CD14-positive monocyte (primary cell): ENCODE measurements around the gene CRIP2. TPM values are rescaled to one million over a fixed set of nuclear protein-coding genes. Genes with fewer than 3 reads are reported as not detected.
A peak's percentile ranks its signal among the peaks of the same experiment; 100 is the strongest.

Source experiments
- DNase-seq, 3 donors: peaks; one replicate each; pipeline ENCODE4 v3.0.0-alpha.2; 2011 to 2022
- H2AFZ ChIP-seq: 2 replicates; pipeline ENCODE4 v1.6.0; 2012; ENCODE audit warnings: mild to moderate bottlenecking, low read depth, low read length, inconsistent platforms; ENCODE audit not compliant: insufficient read depth, poor library complexity, severe bottlenecking
- H3K27ac ChIP-seq, 2 donors: 1 replicate in 1 of 2; 2 replicates in 1 of 2; pipeline ENCODE4 v1.5.1; 2012 to 2013; ENCODE audit warnings: low read length in 2 of 2, control low read depth in 1 of 2, inconsistent platforms in 1 of 2, low read depth in 1 of 2, mild to moderate bottlenecking in 1 of 2
- H3K27me3 ChIP-seq, 2 donors: one replicate each; pipeline versions ENCODE4 v1.6.0 to v1.6.1; 2011 to 2013; ENCODE audit warnings: low read length in 2 of 2; ENCODE audit not compliant: control insufficient read depth in 2 of 2, insufficient read depth in 2 of 2
- H3K36me3 ChIP-seq, 2 donors: replicated peaks in 1 of 2; 1 replicate in 1 of 2; 2 replicates in 1 of 2; pipeline versions ENCODE4 v1.5.1 to v1.6.1; 2012 to 2013; ENCODE audit warnings: low read length in 2 of 2, control low read depth in 1 of 2, inconsistent platforms in 1 of 2, mild to moderate bottlenecking in 1 of 2; ENCODE audit not compliant: insufficient read depth in 2 of 2, control insufficient read depth in 1 of 2
- H3K4me1 ChIP-seq, 2 donors: 1 replicate in 1 of 2; 2 replicates in 1 of 2; pipeline versions ENCODE4 v1.5.1 to v1.6.1; 2012 to 2013; ENCODE audit warnings: low read length in 2 of 2, control low read depth in 1 of 2, inconsistent platforms in 1 of 2, mild to moderate bottlenecking in 1 of 2, moderate library complexity in 1 of 2; ENCODE audit not compliant: insufficient read depth in 2 of 2, control insufficient read depth in 1 of 2
- H3K4me2 ChIP-seq: replicated peaks from 2 replicates; pipeline ENCODE3; 2012; ENCODE audit warnings: low read length, moderate library complexity, mild to moderate bottlenecking; ENCODE audit not compliant: poor library complexity, severe bottlenecking; ENCODE audit errors: extremely low read depth
- H3K4me3 ChIP-seq, 3 experiments: fragments of 200-600 bp in 1 of 3; sonication (generic) in 1 of 3; replicated peaks in 1 of 3; 1 replicate in 2 of 3; 2 replicates in 1 of 3; pipeline ENCODE4 v1.5.1; 2011 to 2013; ENCODE audit warnings: low read length in 3 of 3, mild to moderate bottlenecking in 3 of 3, control low read depth in 2 of 3, low read depth in 2 of 3, inconsistent platforms in 1 of 3, moderate library complexity in 1 of 3
- H3K79me2 ChIP-seq: 2 replicates; pipeline ENCODE4 v1.6.0; 2012; ENCODE audit warnings: mild to moderate bottlenecking, control low read depth, inconsistent platforms, low read length, moderate library complexity; ENCODE audit not compliant: insufficient read depth
- H3K9ac ChIP-seq: 2 replicates; pipeline ENCODE4 v1.6.0; 2017; ENCODE audit warnings: low read length, mild to moderate bottlenecking; ENCODE audit not compliant: insufficient read depth, poor library complexity, severe bottlenecking
- H3K9me3 ChIP-seq, 2 donors: replicated peaks in 1 of 2; 1 replicate in 1 of 2; 2 replicates in 1 of 2; pipeline versions ENCODE4 v1.5.1 to v1.6.1; 2012 to 2013; ENCODE audit warnings: low read length in 2 of 2, control low read depth in 1 of 2; ENCODE audit not compliant: control insufficient read depth in 1 of 2, insufficient read depth in 1 of 2
- H4K20me1 ChIP-seq: 2 replicates; pipeline ENCODE4 v1.6.0; 2012; ENCODE audit warnings: mild to moderate bottlenecking, low read length, control low read depth, moderate library complexity; ENCODE audit not compliant: insufficient read depth
- H3K27ac Mint-ChIP-seq, 7 donors: one replicate each; pipeline ENCODE4 v1.8.0; 2020; ENCODE audit warnings: mild to moderate bottlenecking in 7 of 7, mixed read lengths in 7 of 7, moderate library complexity in 6 of 7, inconsistent platforms in 2 of 7
- H3K27me3 Mint-ChIP-seq, 3 donors: one replicate each; pipeline ENCODE4 v1.8.0; 2021 to 2022; ENCODE audit warnings: low read depth in 3 of 3, mild to moderate bottlenecking in 3 of 3, mixed read lengths in 3 of 3, moderate library complexity in 3 of 3, inconsistent platforms in 1 of 3
- H3K36me3 Mint-ChIP-seq, 2 donors: one replicate each; pipeline ENCODE4 v1.8.0; 2020; ENCODE audit warnings: mixed read lengths in 2 of 2, inconsistent platforms in 1 of 2, mild to moderate bottlenecking in 1 of 2
- H3K4me1 Mint-ChIP-seq: one replicate; pipeline ENCODE4 v1.8.0; 2020; ENCODE audit warnings: mild to moderate bottlenecking, mixed read lengths
- H3K4me3 Mint-ChIP-seq, 2 donors: one replicate each; pipeline ENCODE4 v1.8.0; 2020; ENCODE audit warnings: mild to moderate bottlenecking in 2 of 2, mixed read lengths in 2 of 2, moderate library complexity in 1 of 2
- H3K9me3 Mint-ChIP-seq, 7 donors: one replicate each; pipeline ENCODE4 v1.8.0; 2020 to 2022; ENCODE audit warnings: mixed read lengths in 7 of 7, mild to moderate bottlenecking in 6 of 7, moderate library complexity in 6 of 7, inconsistent platforms in 2 of 7
- WGBS: methylation state at CpG from one replicate; pipeline ENCODE4 v1.1.5; 2013; ENCODE audit warnings: missing lambda C conversion rate; ENCODE audit not compliant: insufficient coverage; 5-methylcytosine and 5-hydroxymethylcytosine counted together
- intact Hi-C, 2 donors: fragments of 100-400 bp; cut with micrococcal nuclease; formaldehyde crosslinking; loops; one replicate each; pipeline versions ENCODE4 v1.15.0 to v1.15.1; 2023
- polyA plus RNA-seq, 3 donors: library from polyadenylated mRNA; depleted of rRNA in 1 of 3; unstranded in 2 of 3; stranded (reverse) in 1 of 3; fragments of 300-500 nt in 2 of 3; fragments of >200 nt in 1 of 3; fragmentation: Illumina TruSeq in 2 of 3; gene quantifications; 1 replicate in 2 of 3; 2 replicates in 1 of 3; pipeline ENCODE4 v1.2.3, GENCODE V29; 2012 to 2021
- TF ChIP-seq, protein P1 (sequence below): fragments of 200-600 bp; IDR thresholded peaks from one replicate; pipeline ENCODE4 v1.8.0; 2022; ENCODE audit warnings: antibody characterized with exemption, mild to moderate bottlenecking

The CRIP2 gene
- polyA plus RNA-seq, 3 donors: 2.1 to 4.0 (median 3.3) TPM

DNA sequence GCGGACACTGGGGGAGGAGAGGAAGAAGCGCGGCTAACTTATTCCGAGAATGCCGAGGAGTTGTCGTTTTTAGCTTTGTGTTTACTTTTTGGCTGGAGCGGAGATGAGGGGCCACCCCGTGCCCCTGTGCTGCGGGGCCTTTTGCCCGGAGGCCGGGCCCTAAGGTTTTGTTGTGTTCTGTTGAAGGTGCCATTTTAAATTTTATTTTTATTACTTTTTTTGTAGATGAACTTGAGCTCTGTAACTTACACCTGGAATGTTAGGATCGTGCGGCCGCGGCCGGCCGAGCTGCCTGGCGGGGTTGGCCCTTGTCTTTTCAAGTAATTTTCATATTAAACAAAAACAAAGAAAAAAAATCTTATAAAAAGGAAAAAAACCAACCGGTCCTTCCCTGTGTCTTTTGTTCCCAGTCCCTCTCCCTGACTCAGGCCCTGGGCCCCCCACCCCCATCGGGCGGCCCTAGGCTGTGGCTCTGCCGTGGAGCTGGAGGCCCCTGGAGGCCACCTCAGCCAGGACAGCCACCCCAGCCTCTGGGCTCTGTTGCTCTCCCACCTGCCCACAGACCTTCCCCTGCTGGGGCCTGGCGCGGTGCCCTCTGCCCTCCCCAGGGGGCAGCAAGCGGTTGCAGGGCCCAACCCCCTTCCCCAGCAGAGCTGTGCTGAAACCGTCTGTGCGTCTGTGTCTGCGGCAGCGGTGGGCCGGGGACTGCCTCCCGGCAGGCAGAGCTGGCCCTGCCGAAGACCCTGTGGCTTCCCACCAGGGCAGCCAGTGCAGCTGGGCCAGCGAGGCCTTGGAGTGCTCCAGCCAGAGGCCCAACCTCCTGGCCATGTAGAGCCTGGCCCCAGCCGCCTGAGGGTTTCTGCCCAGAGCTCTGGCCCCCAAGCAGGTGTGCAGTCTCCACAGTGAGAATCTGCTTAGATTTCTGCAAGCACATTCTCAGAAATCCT is 4.0 kb upstream of the CRIP2 start:
- peaks cover 8 to 17% of the 10 kb centered on the region in 2 donors for H3K36me3 Mint-ChIP-seq
- H3K9ac ChIP-seq: no peak overlapping the region
- WGBS: 85% methylated on average over 21 of the region's 34 CpGs
- no peak overlapping the region for H3K27ac ChIP-seq
- DNase-seq: no peak
- peak overlapping the region in 1 of 7 donors; percentile 41 for H3K27ac Mint-ChIP-seq
- H3K4me3 ChIP-seq: no peak overlapping the region
- H2AFZ ChIP-seq: no peak overlapping the region
- intact Hi-C loops: loop anchor here in 1 of 2 donors (5.0 kb wide), 1 partner anchor 83 kb away; no protein-coding TSS in a partner anchor
- H3K4me2 ChIP-seq: no peak overlapping the region
- peaks cover 11% of the 10 kb centered on the region for H3K4me1 Mint-ChIP-seq
- peaks cover 0 to 5% of the 10 kb centered on the region in 2 donors for H3K9me3 ChIP-seq
- peaks cover 1% of the 10 kb centered on the region for H4K20me1 ChIP-seq
- peaks cover 11 to 21% of the 10 kb centered on the region in 2 donors for H3K27me3 ChIP-seq
- H3K79me2 ChIP-seq: no peaks in the 10 kb centered on the region
- H3K27me3 Mint-ChIP-seq: peaks cover 13 to 27% (median 18%) of the 10 kb centered on the region in 3 donors
- H3K4me1 ChIP-seq: peaks cover 17 to 21% of the 10 kb centered on the region in 2 donors
- peaks cover 27 to 31% of the 10 kb centered on the region in 2 donors for H3K36me3 ChIP-seq
- TF ChIP-seq, protein P1, sequence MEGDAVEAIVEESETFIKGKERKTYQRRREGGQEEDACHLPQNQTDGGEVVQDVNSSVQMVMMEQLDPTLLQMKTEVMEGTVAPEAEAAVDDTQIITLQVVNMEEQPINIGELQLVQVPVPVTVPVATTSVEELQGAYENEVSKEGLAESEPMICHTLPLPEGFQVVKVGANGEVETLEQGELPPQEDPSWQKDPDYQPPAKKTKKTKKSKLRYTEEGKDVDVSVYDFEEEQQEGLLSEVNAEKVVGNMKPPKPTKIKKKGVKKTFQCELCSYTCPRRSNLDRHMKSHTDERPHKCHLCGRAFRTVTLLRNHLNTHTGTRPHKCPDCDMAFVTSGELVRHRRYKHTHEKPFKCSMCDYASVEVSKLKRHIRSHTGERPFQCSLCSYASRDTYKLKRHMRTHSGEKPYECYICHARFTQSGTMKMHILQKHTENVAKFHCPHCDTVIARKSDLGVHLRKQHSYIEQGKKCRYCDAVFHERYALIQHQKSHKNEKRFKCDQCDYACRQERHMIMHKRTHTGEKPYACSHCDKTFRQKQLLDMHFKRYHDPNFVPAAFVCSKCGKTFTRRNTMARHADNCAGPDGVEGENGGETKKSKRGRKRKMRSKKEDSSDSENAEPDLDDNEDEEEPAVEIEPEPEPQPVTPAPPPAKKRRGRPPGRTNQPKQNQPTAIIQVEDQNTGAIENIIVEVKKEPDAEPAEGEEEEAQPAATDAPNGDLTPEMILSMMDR: no peak
- no peak overlapping the region for H3K4me3 Mint-ChIP-seq
- H3K9me3 Mint-ChIP-seq: no peaks in the 10 kb centered on the region

DNA sequence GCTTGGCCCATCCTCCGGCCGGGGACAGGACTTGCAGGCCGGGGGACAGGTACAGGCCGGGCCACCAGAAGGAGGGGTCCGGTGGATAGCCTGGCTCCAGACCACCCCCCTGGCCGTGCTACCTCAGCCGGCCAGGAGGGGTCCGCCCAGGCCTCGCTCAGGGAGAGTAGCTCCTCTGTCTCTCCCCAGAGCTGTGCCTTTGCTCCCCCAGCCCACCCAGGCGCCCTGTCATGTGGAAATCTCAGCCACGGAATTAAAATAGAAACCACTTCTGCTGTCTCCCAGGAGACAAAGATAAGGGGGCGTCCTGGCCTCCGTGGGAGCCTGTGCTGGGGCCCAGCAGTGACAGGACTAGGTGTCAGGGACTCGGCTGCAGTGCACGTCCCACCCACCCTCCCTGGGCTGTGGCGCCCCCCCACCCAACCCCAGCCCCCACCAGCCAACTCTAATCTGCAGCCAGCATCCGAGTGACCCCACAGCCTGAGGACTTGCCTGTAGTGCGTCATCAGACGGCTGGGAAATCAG is 3.3 kb upstream of the CRIP2 start:
- peaks cover 18 to 28% of the 10 kb centered on the region in 2 donors for H3K27me3 ChIP-seq
- peaks cover 22 to 26% of the 10 kb centered on the region in 2 donors for H3K36me3 ChIP-seq
- no peak overlapping the region for H3K27ac ChIP-seq
- Mint-ChIP-seq H3K36me3 (peaks cover 6 to 17% of the 10 kb centered on the region in 2 donors), H3K27ac (peak overlapping the region in 1 of 7 donors; percentile 20), H3K4me1 (peaks cover 11% of the 10 kb centered on the region), H3K4me3 (no peak overlapping the region), H3K27me3 (peaks cover 20 to 34% (median 25%) of the 10 kb centered on the region in 3 donors), H3K9me3 (peaks cover 0 to 6% (median 0%) of the 10 kb centered on the region in 7 donors)
- H4K20me1 ChIP-seq: peaks cover 7% of the 10 kb centered on the region
- no peak overlapping the region for H3K4me3 ChIP-seq
- no peak overlapping the region for H2AFZ ChIP-seq
- TF ChIP-seq, protein P1: no peak
- peaks cover 0 to 13% of the 10 kb centered on the region in 2 donors for H3K9me3 ChIP-seq
- no peaks in the 10 kb centered on the region for H3K79me2 ChIP-seq
- H3K4me1 ChIP-seq: peaks cover 17 to 21% of the 10 kb centered on the region in 2 donors
- intact Hi-C loops: loop anchor here in 1 of 2 donors (5.0 kb wide), 1 partner anchor 84 kb away; no protein-coding TSS in a partner anchor
- WGBS: 62% methylated on average over 13 of the region's 19 CpGs
- H3K4me2 ChIP-seq: no peak overlapping the region
- DNase-seq: no peak
- H3K9ac ChIP-seq: no peak overlapping the region
